CD1c-positive myeloid dendritic cell (primary cell): ENCODE data around the gene ZNF189.
"Not testable (repeated sequence)": the region's sequence is repeated elsewhere in the genome, so short reads cannot be mapped to it uniquely, and the experiment has no call there.

Experiments
- DNase-seq: peaks from one replicate; pipeline ENCODE4 v3.0.0-alpha.2; 2016; ENCODE audit errors: extremely low spot score

The ZNF189 gene

DNA sequence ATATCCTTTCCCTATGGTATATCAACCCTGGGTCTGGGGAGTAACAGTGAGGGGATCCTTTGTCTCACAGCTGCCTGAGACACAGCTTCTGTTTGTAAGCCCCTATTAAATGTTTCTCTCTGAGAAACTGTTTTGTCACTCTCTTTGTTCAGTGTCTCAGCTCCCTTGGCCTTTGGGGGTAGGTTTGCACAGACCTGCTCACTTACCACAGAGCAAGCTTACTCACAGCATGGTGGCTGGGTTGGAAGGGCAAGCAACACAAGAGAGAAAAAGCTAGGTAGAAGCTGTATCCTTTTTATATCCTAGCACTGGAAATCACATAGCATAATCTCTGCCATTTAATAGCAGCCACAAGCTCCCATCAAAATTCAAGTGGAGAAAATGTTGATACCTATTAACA, 18.4 kb upstream of the ZNF189 start:
- no peak for DNase-seq

DNA sequence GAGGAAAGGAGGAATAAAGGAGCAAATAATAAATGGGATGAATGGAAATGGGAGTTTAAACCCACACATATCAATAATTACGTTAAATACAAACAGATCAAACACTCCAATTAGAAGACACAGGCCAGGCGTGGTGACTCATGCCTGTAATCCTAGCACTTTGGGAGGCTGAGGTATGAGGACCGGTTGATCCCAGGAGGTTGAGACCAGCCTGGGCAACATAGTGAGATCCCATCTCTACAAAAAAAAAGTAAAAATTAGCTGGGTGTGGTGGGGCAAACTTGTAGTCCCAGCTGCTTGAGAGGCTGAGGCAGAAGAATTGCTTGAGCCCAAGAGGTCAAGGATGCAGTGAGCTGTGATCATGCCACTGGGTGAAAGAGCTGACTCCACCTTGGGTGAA, 17.5 kb upstream of the ZNF189 start:
- DNase-seq: no peak

DNA sequence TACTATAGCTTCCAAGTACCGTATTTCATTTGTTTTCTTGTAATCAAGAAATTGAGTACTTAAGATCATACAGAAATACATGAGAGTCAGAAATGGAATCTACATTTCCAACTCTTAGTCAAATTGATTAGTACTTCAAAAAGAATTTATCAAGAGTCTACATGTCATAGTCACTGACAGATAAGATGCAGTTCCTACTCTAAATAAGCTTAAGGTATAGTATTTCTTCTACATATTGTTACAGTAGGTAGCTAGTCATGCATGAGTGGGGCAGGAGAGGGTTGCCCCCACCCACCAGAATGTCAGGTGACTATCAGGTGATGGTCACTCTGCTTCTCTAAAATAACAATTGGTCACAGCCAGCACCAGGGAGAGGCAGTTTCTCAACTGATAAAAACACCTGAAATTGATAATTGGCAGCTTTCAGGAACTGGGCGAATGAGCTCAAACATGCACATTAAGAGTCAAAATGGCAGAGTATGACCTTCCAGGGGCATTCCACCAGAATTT, 16.8 kb upstream of the ZNF189 start:
- DNase-seq: no peak

DNA sequence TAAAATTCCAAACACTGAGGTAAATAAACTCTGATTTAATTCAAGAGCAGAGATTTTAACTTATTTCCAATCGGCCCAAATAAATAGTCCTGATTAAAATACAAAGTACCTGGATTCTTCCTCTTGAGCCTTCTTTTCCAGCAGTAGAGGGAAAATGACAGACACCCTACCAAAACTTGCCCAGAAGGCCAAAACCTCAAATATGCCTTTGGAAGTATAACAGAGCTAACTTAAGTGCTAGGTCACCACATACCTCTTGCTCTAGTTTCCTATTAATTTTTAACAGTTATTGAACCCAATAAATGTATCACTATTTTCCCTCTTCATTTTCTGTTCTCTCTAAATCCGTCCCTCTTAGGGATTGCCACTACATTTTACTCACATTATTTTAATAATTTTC, 15.3 kb upstream of the ZNF189 start:
- DNase-seq: no peak

DNA sequence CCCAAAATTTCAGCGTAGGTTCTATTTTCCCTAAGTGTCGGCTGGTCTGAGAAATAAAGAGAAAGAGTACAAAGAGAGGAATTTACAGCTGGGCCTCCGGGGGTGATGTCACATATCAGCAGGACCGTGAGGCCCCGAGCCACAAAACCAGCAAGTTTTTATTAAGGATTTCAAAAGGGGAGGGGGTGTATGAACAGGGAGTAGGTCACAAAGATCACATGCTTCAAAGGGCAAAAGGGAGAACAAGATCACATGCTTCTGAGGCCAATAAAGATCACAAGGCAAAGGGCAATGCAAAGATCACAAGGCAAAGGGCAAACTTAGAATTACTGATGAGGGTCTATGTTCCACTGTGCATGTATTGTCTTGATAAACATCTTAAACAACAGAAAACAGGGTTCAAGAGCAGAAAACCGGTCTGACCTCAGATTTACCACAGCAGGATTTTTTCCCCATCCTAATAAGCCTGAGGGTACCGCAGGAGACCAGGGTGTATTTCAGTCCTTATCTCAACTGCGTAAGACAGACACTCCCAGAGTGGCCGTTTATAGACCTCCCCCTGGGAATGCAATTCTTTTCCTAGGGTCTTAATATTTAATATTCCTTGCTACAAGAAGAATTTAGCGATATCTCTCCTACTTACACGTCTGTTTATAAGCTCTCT, 13.6 kb upstream of the ZNF189 start, which contains the start of gene BAAT:
BAAT (minus strand) TSS at position 134 of the 664 bp plus-strand sequence. CDS start 13,602 bp downstream, outside the sequence.
- not testable (repeated sequence) for DNase-seq

GRCh38 chr9:101387871-101388506, 10.7 kb upstream of the ZNF189 start:
- DNase-seq: peak; percentile 32

GRCh38 chr9:101388507-101388993, 10.1 kb upstream of the ZNF189 start:
- DNase-seq: no peak

- no peak for DNase-seq
Observed at GRCh38 chr9:101393135-101393534, 5.5 kb upstream of the ZNF189 start.

DNA sequence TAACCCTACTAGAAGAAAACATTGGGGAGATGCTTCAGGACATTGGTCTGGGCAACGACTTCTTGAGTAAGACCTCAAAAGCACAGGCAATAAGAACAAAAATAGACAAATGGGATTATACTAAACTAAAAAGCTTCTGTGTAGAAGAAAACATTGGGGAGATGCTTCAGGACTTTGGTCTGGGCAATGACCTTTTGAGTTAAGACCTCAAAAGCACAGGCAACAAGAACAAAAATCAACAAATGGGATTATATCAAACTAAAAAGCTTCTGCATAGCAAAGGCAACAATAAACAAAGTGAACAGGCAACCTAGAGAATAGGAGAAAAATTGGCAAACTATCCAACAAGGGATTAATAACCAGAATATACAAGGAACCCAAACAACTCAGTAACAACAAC, 4.0 kb upstream of the ZNF189 start:
- no peak for DNase-seq

- DNase-seq: peak; percentile 28
Observed at GRCh38 chr9:101397746-101398067, 944 bp upstream of the ZNF189 start.

- DNase-seq: peak; percentile 3
Observed at GRCh38 chr9:101398930-101399642, 435 bp downstream of the ZNF189 start.

- DNase-seq: peak; percentile 55
Observed at GRCh38 chr9:101399643-101399970, 956 bp downstream of the ZNF189 start.

DNA sequence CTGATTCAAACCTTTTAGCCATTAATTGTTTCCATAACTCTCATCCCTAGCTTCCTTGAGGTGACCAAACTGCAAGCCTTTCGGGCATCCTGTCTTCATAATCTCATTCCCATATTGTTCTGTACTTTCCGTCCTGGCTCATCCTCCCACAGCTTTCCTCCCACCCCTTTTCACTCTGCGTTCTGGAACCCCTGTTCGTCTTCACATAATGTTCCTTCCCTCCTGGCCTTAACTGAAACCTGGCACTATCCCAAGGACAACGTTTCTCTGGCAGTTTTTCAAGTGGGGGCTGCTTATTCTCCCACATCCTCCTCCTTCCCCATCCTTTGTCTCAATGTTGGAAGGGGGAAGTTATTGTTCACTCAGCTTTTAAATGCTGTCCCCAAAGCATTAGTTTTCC, 1.5 kb downstream of the ZNF189 start:
- peak; percentile 31 for DNase-seq

GRCh38 chr9:101403516-101404285, 5.0 kb downstream of the ZNF189 start:
- DNase-seq: no peak

GRCh38 chr9:101408374-101409078, 9.9 kb downstream of the ZNF189 start:
- no peak for DNase-seq

- no peak for DNase-seq
Observed at GRCh38 chr9:101409079-101409477, 10.4 kb downstream of the ZNF189 start.

GRCh38 chr9:101414839-101415238, 16.2 kb downstream of the ZNF189 start:
- no peak for DNase-seq

GRCh38 chr9:101415578-101415977, 16.9 kb downstream of the ZNF189 start:
- no peak for DNase-seq

DNA sequence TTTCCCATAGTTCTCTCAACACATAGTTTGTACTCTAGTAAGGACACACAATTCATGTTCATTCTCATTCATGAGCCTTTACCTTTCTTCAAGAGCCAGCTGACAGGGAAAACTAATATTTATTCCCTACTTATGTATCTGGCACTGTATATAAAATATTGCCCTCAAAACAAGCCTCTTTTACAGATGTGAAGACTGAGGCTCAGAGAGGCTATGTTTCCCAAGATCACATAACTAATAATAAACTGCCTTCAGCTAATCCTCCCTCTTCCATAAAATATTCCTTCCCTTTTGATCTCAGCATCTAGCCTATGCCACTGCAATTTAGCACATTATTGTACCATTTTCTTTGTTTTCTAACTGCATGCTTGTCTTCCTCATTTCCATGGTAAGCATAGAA, 18.7 kb downstream of the ZNF189 start:
- DNase-seq: no peak

DNA sequence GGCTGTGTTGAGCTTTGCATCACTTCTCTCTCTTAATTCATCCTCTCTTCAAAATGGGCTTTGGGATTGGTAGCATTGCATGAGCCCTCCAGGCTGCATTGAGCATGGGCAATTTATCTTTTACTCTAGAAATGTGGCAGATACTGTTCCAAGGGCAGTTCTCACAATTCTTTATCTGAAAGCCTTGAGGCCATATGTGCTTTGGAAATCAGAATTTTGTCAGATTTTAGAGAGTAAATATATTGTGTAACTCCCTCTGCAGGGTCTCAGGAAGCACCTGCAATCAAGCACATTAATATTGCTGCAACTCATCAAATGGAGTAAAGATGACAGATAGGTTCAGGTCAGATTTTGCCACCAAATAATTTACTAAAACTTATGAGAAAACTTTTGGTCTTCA, 19.3 kb downstream of the ZNF189 start:
- DNase-seq: no peak
